ENCODE data around the gene EFCAB13.

The EFCAB13 gene

DNA sequence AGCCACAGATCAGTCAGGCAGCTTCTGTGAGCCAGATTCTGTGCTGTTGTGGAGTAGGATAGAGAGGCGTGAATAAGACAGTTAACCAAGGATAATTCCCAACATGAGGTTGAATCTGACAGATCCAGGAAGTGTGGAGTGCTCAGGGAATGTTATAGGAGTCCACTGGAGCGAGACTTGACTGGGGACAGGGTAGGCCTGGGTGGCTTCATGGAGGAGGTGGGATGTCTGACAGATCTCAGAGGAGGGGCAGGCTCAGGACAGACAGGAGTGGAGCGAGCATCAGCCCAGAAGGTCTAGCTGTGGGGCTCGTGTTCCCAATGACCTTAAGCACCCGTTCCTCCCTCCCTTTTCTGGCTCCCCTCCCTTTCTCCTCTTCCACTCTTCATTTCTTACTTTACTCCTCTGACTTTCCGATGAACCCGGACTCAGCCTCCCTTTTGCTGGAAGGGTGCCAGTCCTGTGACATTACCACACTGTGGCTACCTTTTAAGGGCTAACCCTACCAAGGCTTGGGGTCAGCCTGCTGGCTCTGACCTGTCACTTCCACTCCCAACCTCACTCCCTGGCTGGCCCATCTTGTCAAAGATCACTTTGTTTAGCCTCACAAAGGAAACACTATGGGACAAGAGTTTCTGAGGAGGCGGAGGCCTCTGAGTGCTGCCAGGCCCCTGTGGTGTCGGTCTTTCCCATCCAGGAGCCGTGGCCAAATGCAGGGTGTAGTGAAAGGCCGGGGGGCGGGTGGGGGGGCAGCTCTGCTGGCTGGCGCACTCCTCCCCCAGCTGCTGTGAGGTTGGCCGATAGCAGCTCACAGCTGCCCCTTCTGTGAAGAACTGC, 28.5 kb upstream of the EFCAB13 start:
- no peak for DNase-seq

DNA sequence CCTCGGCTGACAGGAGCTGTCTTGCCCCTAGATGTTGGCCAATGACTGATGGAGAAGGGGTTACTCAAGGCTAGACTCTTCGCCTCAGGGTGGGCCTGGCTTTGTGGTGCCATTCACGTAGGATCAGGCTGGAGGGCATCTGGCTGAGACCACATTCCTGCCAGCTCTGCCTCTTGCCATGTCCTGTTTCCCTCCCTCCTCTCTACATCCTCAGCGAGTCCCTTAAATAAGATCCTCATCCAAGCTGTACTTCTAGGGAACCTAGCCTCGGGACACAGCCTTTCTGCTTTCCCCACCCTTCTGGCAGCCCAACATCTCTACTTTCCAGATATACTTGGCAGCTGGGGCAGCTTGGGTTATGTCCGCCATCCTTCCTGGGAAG, 27.9 kb upstream of the EFCAB13 start:
- no peak for DNase-seq

DNA sequence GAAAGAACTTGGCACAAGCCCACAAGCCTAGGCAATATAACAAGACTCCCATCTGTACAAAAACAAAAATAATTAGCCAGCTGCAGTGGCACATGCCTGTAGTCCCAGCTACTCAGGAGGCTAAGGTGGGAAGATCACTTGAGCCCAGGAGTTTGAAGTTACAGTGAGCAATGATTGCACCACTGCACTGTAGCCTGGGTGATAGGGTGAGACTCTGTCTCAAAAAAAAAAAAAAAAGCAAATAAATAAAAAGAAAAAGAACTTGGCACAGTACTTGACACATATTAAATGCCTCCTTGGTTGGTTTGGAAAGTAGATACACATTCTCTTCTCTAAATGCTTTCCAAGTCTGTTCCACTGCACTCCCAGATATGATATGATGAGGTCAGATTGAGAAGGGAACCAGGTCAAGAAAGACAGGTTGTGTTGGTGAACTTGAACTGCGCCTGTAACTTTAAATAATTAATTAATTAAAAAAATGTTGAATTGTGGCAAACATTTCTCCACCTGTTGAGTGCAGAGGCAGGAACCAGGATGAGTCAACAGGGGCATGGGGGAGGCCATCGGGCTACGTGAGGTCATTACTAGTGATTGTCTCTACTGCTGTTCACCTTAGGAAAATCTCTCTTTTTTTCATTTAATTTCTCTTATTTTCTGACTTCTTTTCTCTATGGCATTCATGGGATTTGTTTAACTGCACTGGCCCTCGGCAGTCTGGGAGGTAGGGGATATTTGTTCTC, 25.9 kb upstream of the EFCAB13 start:
- no peak for DNase-seq

DNA sequence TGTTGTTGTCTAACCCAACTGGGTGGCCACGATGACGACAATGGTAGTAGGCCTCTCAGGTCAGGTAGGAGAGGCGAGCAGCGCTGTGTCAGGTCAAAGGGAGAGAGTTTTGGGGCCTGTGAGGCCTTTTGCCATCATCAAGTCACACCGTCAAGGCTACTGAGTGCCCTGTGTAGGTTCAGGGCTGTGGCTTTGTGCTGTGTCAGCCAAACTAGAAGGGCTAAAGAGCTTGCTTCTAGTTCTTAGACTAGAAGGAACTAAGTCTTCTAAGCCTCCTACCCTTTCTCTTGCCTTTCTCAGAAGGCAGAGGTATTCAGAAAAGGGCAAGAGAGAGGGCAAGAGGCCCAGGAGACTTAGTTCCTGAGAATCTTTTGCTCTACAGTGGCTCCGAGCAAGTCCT, 25.0 kb upstream of the EFCAB13 start:
- DNase-seq = no peak

DNA sequence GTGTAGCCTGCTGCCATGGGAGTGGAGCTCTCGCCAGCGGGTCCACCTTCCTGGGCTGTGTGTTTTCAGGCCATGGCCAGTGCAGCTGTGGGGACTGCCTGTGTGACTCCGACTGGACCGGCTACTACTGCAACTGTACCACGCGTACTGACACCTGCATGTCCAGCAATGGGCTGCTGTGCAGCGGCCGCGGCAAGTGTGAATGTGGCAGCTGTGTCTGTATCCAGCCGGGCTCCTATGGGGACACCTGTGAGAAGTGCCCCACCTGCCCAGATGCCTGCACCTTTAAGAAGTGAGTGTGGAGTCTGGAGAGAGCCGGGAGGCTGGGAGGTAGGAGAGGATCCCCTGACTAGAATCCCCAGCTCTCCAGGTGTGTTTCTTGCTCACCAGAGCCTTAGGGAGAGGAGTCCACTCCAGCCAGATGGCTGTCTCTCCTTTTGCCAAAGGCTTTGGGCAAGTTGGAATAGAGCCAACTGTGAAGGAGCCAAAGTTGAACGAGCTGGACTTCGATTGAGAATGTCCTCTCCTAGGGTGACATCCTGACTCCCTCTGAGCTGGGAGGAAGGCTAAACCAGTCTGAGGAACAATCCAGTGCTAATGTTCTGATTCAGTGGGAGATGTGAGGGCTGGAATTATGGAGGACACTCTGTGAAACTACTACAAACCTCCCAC, 24.4 kb upstream of the EFCAB13 start:
- no peak for DNase-seq

DNA sequence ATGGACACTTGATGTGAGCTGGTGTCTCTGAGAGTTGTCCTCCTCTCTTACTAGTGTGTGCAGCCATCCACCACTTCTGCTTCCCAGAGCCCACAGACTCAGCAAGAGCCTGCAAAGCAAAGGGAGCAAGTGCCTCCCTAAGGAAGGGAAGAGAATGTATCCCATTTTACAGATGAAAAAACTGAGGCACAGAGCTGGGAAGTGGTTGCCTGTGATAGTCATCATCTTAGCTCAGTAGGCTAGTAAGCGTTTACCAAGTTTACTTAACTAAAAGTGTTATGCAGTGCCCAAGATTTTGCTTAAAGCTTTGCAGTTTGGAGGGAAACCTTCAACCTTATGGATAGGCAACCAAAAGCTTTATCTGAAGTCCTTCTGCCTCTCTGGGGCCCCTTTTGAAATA, 23.0 kb upstream of the EFCAB13 start:
- no peak for DNase-seq

DNA sequence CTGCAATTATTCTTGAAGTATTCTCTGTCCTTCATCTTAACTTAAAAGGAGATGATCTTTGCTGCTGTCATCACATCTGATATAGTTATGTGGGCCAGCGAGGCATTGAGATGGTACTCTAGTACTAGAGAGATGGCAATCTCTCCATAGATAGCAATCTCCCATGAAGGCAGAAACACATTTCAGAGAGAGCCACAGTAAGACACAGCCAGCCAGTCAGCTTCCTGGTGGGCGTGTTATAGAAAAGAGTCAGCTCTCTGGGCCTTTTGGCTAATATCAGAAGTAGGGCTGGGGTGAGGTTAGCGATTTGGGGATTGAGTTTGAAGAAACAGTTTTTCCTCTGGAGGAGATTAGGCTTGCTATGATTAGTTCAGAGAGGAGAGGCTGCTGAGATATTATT, 22.6 kb upstream of the EFCAB13 start:
- no peak for DNase-seq

GRCh38 chr17:47301831-47302230, 21.9 kb upstream of the EFCAB13 start:
- no peak for DNase-seq

DNA sequence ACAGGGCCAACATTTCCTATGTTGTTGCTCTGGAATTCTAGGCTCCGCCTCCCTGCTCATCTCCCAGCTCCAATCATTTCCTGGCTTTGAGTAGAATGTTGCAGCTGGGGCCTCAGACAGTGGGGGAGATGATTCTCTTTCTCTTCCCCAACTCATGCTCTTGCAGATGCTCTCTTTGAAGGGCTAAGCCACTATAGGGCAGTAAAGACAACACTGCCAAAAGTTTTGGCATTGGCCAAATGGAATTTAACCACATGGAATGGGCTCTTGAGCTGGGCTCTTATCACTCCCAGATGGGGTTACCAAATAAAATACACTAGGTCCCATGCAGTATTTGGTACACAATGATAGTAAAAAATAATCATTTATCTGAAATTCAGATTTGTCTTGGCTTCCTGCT, 19.6 kb upstream of the EFCAB13 start:
- no peak for DNase-seq

- DNase-seq = no peak
Observed at GRCh38 chr17:47305302-47305923, 18.3 kb upstream of the EFCAB13 start.

- DNase-seq = no peak
Observed at GRCh38 chr17:47310186-47310733, 13.5 kb upstream of the EFCAB13 start.

- no peak for DNase-seq
Observed at GRCh38 chr17:47311420-47311819, 12.3 kb upstream of the EFCAB13 start.

GRCh38 chr17:47315451-47316266, 8.1 kb upstream of the EFCAB13 start:
- DNase-seq = no peak

- no peak for DNase-seq
Observed at GRCh38 chr17:47316311-47316710, 7.4 kb upstream of the EFCAB13 start.

- no peak for DNase-seq
Observed at GRCh38 chr17:47317119-47317518, 6.6 kb upstream of the EFCAB13 start.

DNA sequence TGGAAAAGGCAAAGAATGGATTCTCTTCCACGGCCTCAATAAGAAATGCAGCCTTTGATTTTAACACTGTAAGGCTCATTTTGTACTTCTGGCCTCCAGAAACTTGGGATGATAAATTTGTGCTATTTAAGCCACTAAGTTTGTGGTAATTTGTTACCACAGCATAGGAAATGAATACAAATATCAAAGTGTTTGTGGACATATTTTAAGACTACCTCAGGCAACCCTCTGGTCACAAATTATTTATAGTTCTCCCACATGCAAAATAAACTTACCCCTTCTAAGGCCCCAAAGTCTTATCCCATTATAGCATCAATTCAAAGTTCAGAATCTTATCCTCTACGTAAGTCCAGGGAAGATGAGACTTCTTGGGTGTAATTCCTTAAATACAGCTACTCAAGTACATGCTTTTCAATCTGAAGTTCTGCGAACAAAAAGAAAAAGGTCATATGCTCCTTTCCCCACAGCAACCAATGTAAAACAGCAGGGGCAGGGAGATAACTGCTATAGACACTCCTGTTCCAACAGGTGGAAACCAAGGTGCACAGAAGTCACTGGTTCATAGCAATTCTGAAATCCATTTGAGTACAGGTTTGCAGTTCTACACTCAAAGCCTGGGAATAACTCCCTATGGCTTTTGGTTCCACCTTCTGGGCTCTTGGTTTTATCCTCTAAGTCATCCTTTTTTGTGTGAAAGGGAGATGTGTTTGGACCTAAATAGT, 5.4 kb upstream of the EFCAB13 start:
- no peak for DNase-seq

GRCh38 chr17:47320879-47321502, 2.8 kb upstream of the EFCAB13 start:
- DNase-seq = no peak

GRCh38 chr17:47324224-47325020, 667 bp downstream of the EFCAB13 start:
- no peak for DNase-seq

GRCh38 chr17:47325176-47325575, 1.4 kb downstream of the EFCAB13 start:
- DNase-seq = no peak

- DNase-seq = no peak
Observed at GRCh38 chr17:47330548-47330947, 6.8 kb downstream of the EFCAB13 start.

Measured in NK-92 treated with Interleukin-12 subunit alpha and Interleukin-12 subunit beta, amount 100 ng/mL, for 24 hours (cell line).